BJ (cell line): Measurements from ENCODE around the gene ARHGEF2. TPM values are rescaled to one million over a fixed set of nuclear protein-coding genes. Genes with fewer than 3 reads are reported as not detected.
A peak's percentile ranks its signal among the peaks of the same experiment; 100 is the strongest.

Source experiments
- CTCF ChIA-PET: fragments of 350-600 bp; formaldehyde crosslinking; extraction: SDS; loops from one replicate; lab custom pipeline; 2021; ENCODE audit warnings: antibody characterized with exemption, inconsistent platforms; lab: Yijun Ruan, JAX
- POLR2A ChIA-PET: fragments of 300-600 bp; sonication (Branson Sonifier 250); formaldehyde crosslinking; extraction: SDS; loops from one replicate; lab custom pipeline; 2021; ENCODE audit warnings: antibody characterized with exemption; lab: Charles Lee
- DNase-seq: peaks from one replicate; pipeline ENCODE4 v3.0.0-alpha.2; 2011; ENCODE audit warnings: low read depth
- H3K27me3 ChIP-seq: 2 replicates; pipeline ENCODE4 v1.6.0; 2011; ENCODE audit warnings: low read length; ENCODE audit not compliant: control insufficient read depth, insufficient read depth
- H3K36me3 ChIP-seq: 2 replicates; pipeline ENCODE4 v1.5.1; 2011; ENCODE audit warnings: low read length; ENCODE audit not compliant: control insufficient read depth, insufficient read depth
- H3K4me3 ChIP-seq: 2 replicates; pipeline ENCODE4 v1.5.1; 2011; ENCODE audit warnings: low read depth, mild to moderate bottlenecking, control low read depth, low read length
- CTCF ChIP-seq: IDR thresholded peaks from 2 replicates; pipeline ENCODE4 v1.5.1; 2011; ENCODE audit warnings: low read depth, mild to moderate bottlenecking, control low read depth, inconsistent platforms, low read length, moderate library complexity; ENCODE audit not compliant: insufficient read depth
- polyA minus RNA-seq: library from RNA; depleted of rRNA, polyadenylated mRNA; stranded (reverse); fragments of >200 nt; gene quantifications from 2 replicates; pipeline ENCODE4 v1.2.3, GENCODE V29; 2011; rRNA and poly(A)+ RNA removed
- polyA plus RNA-seq: library from polyadenylated mRNA; depleted of rRNA; stranded (reverse); fragments of >200 nt; gene quantifications from 2 replicates; pipeline ENCODE4 v1.2.3, GENCODE V29; 2011; rRNA removed

Gene ARHGEF2
- 130 and 213 TPM in 2 replicates for polyA plus RNA-seq
- 128 and 154 TPM in 2 replicates for polyA minus RNA-seq

- ChIA-PET POLR2A (interaction anchor here (0.6 to 0.7 kb wide), 2 partner anchors 124 to 291 kb away, joined by 3 to 4 read pairs; no protein-coding TSS in a partner anchor), CTCF (interaction anchor here (0.7 to 3.9 kb wide), 6 partner anchors 12 to 100 kb away, joined by 3 to 23 read pairs (median 5); partner anchors contain the start of gene KHDC4)
- peak; percentile 40 for TF ChIP-seq CTCF
- H3K36me3 ChIP-seq, result peaks cover 5% of the 10 kb centered on the region
- no peaks in the 10 kb centered on the region for H3K27me3 ChIP-seq
- no peak for DNase-seq
- H3K4me3 ChIP-seq, result peak within 1 kb of the TSS; percentile 80
Measured at GRCh38 chr1:155978325-155978972, at the start of gene ARHGEF2. ARHGEF2 (minus strand) TSS chr1:155978547; CDS start chr1:155978427, 120 bp downstream.

GRCh38 chr1:156026588-156026987, 48.2 kb upstream of the ARHGEF2 start:
- CTCF ChIA-PET, result interaction anchor here (1.0 to 2.6 kb wide), 4 partner anchors 14 to 40 kb away, joined by 3 to 14 read pairs (median 5); no protein-coding TSS in a partner anchor
- Histone ChIP-seq H3K27me3 (no peaks in the 10 kb centered on the region; the same call in 1 of the 2 replicates), H3K36me3 (no peaks in the 10 kb centered on the region), H3K4me3 (no peak overlapping the region)
- POLR2A ChIA-PET, result no interaction called here
- no peak for TF ChIP-seq CTCF
- DNase-seq, result no peak

- Histone ChIP-seq H3K4me3 (no peak overlapping the region), H3K36me3 (no peaks in the 10 kb centered on the region), H3K27me3 (no peaks in the 10 kb centered on the region; the same call in 1 of the 2 replicates)
- CTCF ChIA-PET, result interaction anchor here (0.9 to 2.6 kb wide), 8 partner anchors 14 to 199 kb away, joined by 3 to 14 read pairs (median 4); partner anchors contain the start of gene RAB25
- DNase-seq, result no peak
- TF ChIP-seq CTCF, result peak; percentile 73
- POLR2A ChIA-PET, result interaction anchor here (0.7 kb wide), 1 partner anchor 40 kb away, joined by 19 read pairs; no protein-coding TSS in a partner anchor
Measured at GRCh38 chr1:156025876-156026275, 47.5 kb upstream of the ARHGEF2 start.

GRCh38 chr1:156024801-156025200, 46.5 kb upstream of the ARHGEF2 start:
- CTCF ChIA-PET, result interaction anchor here (0.6 to 2.6 kb wide), 5 partner anchors 9 to 42 kb away, joined by 3 to 14 read pairs (median 4); partner anchors contain the start of gene RAB25
- POLR2A ChIA-PET, result no interaction called here
- H3K27me3 ChIP-seq, result no peaks in the 10 kb centered on the region; the same call in 1 of the 2 replicates

More at GRCh38 chr1:156024801-156025200, 46.5 kb upstream of the ARHGEF2 start:
- no peak for TF ChIP-seq CTCF
- Histone ChIP-seq H3K4me3 (no peak overlapping the region), H3K36me3 (no peaks in the 10 kb centered on the region)
- DNase-seq, result no peak
